ENCODE data around the gene EVC2.

EVC2 gene

GRCh38 chr4:5710961-5711478 is 2.7 kb upstream of the EVC2 start, which contains the start of gene EVC:
TSS of gene EVC (plus strand) at chr4:5711201. CDS start at chr4:5711381, 180 bp downstream.
- DNase-seq (ENCODE audit: low spot score): no peak

GRCh38 chr4:5710065-5710960 is 2.0 kb upstream of the EVC2 start:
- no peak for DNase-seq (ENCODE audit: low spot score)

GRCh38 chr4:5709207-5709575 is 832 bp upstream of the EVC2 start:
- DNase-seq (ENCODE audit: low spot score): no peak

GRCh38 chr4:5707778-5708448 is 446 bp downstream of the EVC2 start:
- no peak for DNase-seq (ENCODE audit: low spot score)

- no peak for DNase-seq (ENCODE audit: low spot score)
Measured at GRCh38 chr4:5707366-5707765, 993 bp downstream of the EVC2 start.

- DNase-seq (ENCODE audit: low spot score): peak; percentile 1
Measured at GRCh38 chr4:5706486-5707290, 1.7 kb downstream of the EVC2 start.

- no peak for DNase-seq (ENCODE audit: low spot score)
Measured at GRCh38 chr4:5705647-5706320, 2.6 kb downstream of the EVC2 start.

GRCh38 chr4:5704276-5704675 is 4.1 kb downstream of the EVC2 start:
- no peak for DNase-seq (ENCODE audit: low spot score)

GRCh38 chr4:5703831-5704230 is 4.5 kb downstream of the EVC2 start:
- no peak for DNase-seq (ENCODE audit: low spot score)

- no peak for DNase-seq (ENCODE audit: low spot score)
Measured at GRCh38 chr4:5701971-5702370, 6.4 kb downstream of the EVC2 start.

GRCh38 chr4:5700459-5700858 is 7.9 kb downstream of the EVC2 start:
- no peak for DNase-seq (ENCODE audit: low spot score)

- no peak for DNase-seq (ENCODE audit: low spot score)
Measured at GRCh38 chr4:5696341-5696740, 12.0 kb downstream of the EVC2 start.

GRCh38 chr4:5693871-5694270 is 14.5 kb downstream of the EVC2 start:
- no peak for DNase-seq (ENCODE audit: low spot score)

GRCh38 chr4:5691491-5692132 is 16.7 kb downstream of the EVC2 start:
- DNase-seq (ENCODE audit: low spot score): no peak

GRCh38 chr4:5689065-5689464 is 19.3 kb downstream of the EVC2 start:
- no peak for DNase-seq (ENCODE audit: low spot score)

GRCh38 chr4:5686338-5686737 is 22.0 kb downstream of the EVC2 start:
- no peak for DNase-seq (ENCODE audit: low spot score)

- no peak for DNase-seq (ENCODE audit: low spot score)
Measured at GRCh38 chr4:5685296-5685695, 23.1 kb downstream of the EVC2 start.

GRCh38 chr4:5683566-5683965 is 24.8 kb downstream of the EVC2 start:
- DNase-seq (ENCODE audit: low spot score): no peak

- DNase-seq (ENCODE audit: low spot score): no peak
Measured at GRCh38 chr4:5678977-5679376, 29.4 kb downstream of the EVC2 start.

GRCh38 chr4:5676763-5677162 is 31.6 kb downstream of the EVC2 start:
- DNase-seq (ENCODE audit: low spot score): no peak

GRCh38 chr4:5666741-5667140 is 41.6 kb downstream of the EVC2 start:
- no peak for DNase-seq (ENCODE audit: low spot score)

Measured in SW480 (cell line).